Naive thymus-derived CD4-positive, alpha-beta T cell (primary cell): Measurements from ENCODE around the gene GPS1. TPM values are rescaled to one million over a fixed set of nuclear protein-coding genes. Genes with fewer than 3 reads are reported as not detected.

Source experiments
- ATAC-seq: fragments of 150-1000 bp; cut with Tn5 transposase; 2 replicates; pipeline ENCODE4 v1.10.0; 2021; ENCODE audit warnings: mild to moderate bottlenecking, moderate library complexity
- CTCF ChIA-PET: fragments of 350-600 bp; sonication (Branson Sonifier 250); formaldehyde crosslinking; loops from one replicate; lab custom pipeline; 2021; ENCODE audit warnings: antibody characterized with exemption; lab: Charles Lee
- POLR2A ChIA-PET: fragments of 350-600 bp; sonication (Branson Sonifier 250); formaldehyde crosslinking; loops from one replicate; lab custom pipeline; 2021; ENCODE audit warnings: antibody characterized with exemption, inconsistent platforms; lab: Charles Lee
- DNase-seq, 9 donors: peaks; one replicate each; pipeline versions ENCODE4 v3.0.0 to v3.0.0-alpha.2; 2020 to 2022; ENCODE audit warnings: mixed read lengths in 1 of 9
- H3K27ac ChIP-seq: one replicate; pipeline ENCODE4 v1.7.0; 2013; ENCODE audit warnings: mild to moderate bottlenecking, low read depth, low read length, moderate library complexity
- H3K27me3 ChIP-seq, 2 donors: one replicate each; pipeline ENCODE4 v1.7.0; 2013; ENCODE audit warnings: low read length in 2 of 2, mild to moderate bottlenecking in 2 of 2, moderate library complexity in 2 of 2; ENCODE audit not compliant: control insufficient read depth in 2 of 2, insufficient read depth in 2 of 2
- H3K36me3 ChIP-seq, 3 experiments: 1 replicate in 2 of 3; 2 replicates in 1 of 3; pipeline ENCODE4 v1.7.0; 2013; ENCODE audit warnings: low read length in 3 of 3, mild to moderate bottlenecking in 3 of 3, moderate library complexity in 1 of 3; ENCODE audit not compliant: insufficient read depth in 3 of 3, control insufficient read depth in 2 of 3
- H3K4me1 ChIP-seq, 2 donors: one replicate each; pipeline ENCODE4 v1.7.0; 2013; ENCODE audit warnings: low read length in 2 of 2, mild to moderate bottlenecking in 2 of 2, moderate library complexity in 1 of 2; ENCODE audit not compliant: control insufficient read depth in 2 of 2, insufficient read depth in 2 of 2
- H3K4me3 ChIP-seq: 2 replicates; pipeline ENCODE4 v1.7.0; 2013; ENCODE audit warnings: mild to moderate bottlenecking, low read length
- H3K9me3 ChIP-seq, 3 experiments: 1 replicate in 2 of 3; 2 replicates in 1 of 3; pipeline ENCODE4 v1.7.0; 2013; ENCODE audit warnings: low read length in 3 of 3; ENCODE audit not compliant: control insufficient read depth in 2 of 3
- H3K27ac Mint-ChIP-seq, 9 donors: one replicate each; pipeline ENCODE4 v1.8.0; 2020 to 2022; ENCODE audit warnings: mixed read lengths in 9 of 9, mild to moderate bottlenecking in 8 of 9, moderate library complexity in 5 of 9, inconsistent platforms in 2 of 9
- H3K27me3 Mint-ChIP-seq, 5 donors: one replicate each; pipeline ENCODE4 v1.8.0; 2021 to 2022; ENCODE audit warnings: mixed read lengths in 5 of 5, mild to moderate bottlenecking in 1 of 5
- H3K36me3 Mint-ChIP-seq, 5 donors: one replicate each; pipeline ENCODE4 v1.8.0; 2020 to 2022; ENCODE audit warnings: mixed read lengths in 5 of 5, mild to moderate bottlenecking in 3 of 5, inconsistent platforms in 1 of 5
- H3K4me1 Mint-ChIP-seq, 7 donors: one replicate each; pipeline ENCODE4 v1.8.0; 2020 to 2022; ENCODE audit warnings: mixed read lengths in 7 of 7, mild to moderate bottlenecking in 3 of 7, inconsistent platforms in 1 of 7
- H3K4me3 Mint-ChIP-seq, 10 donors: one replicate each; pipeline ENCODE4 v1.8.0; 2020 to 2022; ENCODE audit warnings: mild to moderate bottlenecking in 10 of 10, mixed read lengths in 10 of 10, moderate library complexity in 6 of 10, inconsistent platforms in 2 of 10
- H3K9me3 Mint-ChIP-seq, 11 donors: one replicate each; pipeline ENCODE4 v1.8.0; 2020 to 2022; ENCODE audit warnings: mixed read lengths in 11 of 11, mild to moderate bottlenecking in 4 of 11, inconsistent platforms in 1 of 11, moderate library complexity in 1 of 11
- intact Hi-C, 2 donors: fragments of 100-400 bp; cut with micrococcal nuclease; formaldehyde crosslinking; loops; one replicate each; pipeline ENCODE4 v1.15.1; 2023
- polyA plus RNA-seq, 2 donors: library from polyadenylated mRNA; unstranded; fragments of 300-500 nt; fragmentation: Illumina TruSeq; gene quantifications; one replicate each; pipeline ENCODE4 v1.2.3, GENCODE V29; 2021
- total RNA-seq, 6 experiments: library from RNA in 5 of 6; stranded (reverse) in 5 of 6; gene quantifications; 1 replicate in 5 of 6; 2 replicates in 1 of 6; pipeline ENCODE4 v1.2.3 and lab custom pipeline; 2021 to 2026

The GPS1 gene
- total and polyA plus RNA-seq, 7 experiments from 2014 or later = 68.3 to 124 (median 82.6) TPM

GRCh38 chr17:82049521-82049971, 2.2 kb upstream of the GPS1 start:
- ATAC-seq (no peak), DNase-seq (no peak)
- Histone ChIP-seq H3K27me3 (no peaks in the 10 kb centered on the region), H3K9me3 (no peaks in the 10 kb centered on the region), H3K4me3 (no peak overlapping the region), H3K36me3 (peaks cover 0 to 49% (median 3%) of the 10 kb centered on the region in 3 experiments), H3K27ac (no peak overlapping the region), H3K4me1 (peaks cover 18 to 31% of the 10 kb centered on the region in 2 donors)
- Mint-ChIP-seq H3K27ac (peak overlapping the region in 1 of 9 donors; percentile 62), H3K4me1 (peaks cover 5 to 28% (median 13%) of the 10 kb centered on the region in 7 donors), H3K9me3 (no peaks in the 10 kb centered on the region), H3K36me3 (peaks cover 0 to 9% (median 2%) of the 10 kb centered on the region in 5 donors), H3K27me3 (no peaks in the 10 kb centered on the region), H3K4me3 (peak overlapping the region in 2 of 10 donors; percentile 85 to 92)
- CTCF ChIA-PET = no interaction called here
- POLR2A ChIA-PET = interaction anchor here (7.7 kb wide), 1 partner anchor 16 kb away, joined by 54 read pairs; the partner anchor contains the start of gene DUS1L
- intact Hi-C loops = no loop called here

DNA sequence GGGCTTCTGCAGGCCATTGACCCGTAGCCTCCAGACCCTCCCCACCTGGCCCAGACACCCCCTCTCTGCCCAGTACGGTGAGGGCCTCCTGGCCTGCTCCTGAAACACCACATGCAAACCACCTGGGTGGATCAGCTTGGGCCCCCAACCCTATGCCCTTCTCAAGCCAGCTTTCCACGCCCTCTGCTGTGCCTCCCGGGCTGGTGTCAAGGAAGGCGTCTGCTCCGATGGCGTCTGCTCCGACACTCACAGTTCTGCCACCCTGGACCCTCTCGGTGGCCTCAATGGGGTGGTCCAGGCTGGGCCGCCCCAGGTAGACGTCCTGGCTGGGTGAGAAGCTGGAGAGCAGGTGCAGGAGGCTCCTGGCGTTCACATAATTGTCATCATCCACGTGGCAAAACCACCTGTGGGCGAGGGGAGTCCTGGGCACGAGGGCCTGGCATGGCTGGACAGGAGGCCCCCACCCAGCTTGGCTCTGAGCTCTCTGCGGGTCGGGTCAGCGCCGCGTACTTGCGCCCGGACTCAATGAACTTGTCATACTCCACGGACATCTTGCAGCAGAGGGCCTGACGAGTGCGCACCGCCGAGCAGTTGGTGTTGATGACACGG, 1.4 kb upstream of the GPS1 start:
- Histone ChIP-seq H3K4me3 (no peak overlapping the region), H3K4me1 (peaks cover 18 to 31% of the 10 kb centered on the region in 2 donors), H3K9me3 (no peaks in the 10 kb centered on the region), H3K27me3 (no peaks in the 10 kb centered on the region), H3K36me3 (peaks cover 0 to 56% (median 3%) of the 10 kb centered on the region in 3 experiments), H3K27ac (no peak overlapping the region)
- Mint-ChIP-seq H3K9me3 (no peaks in the 10 kb centered on the region), H3K27me3 (no peaks in the 10 kb centered on the region), H3K27ac (peak overlapping the region in 8 of 9 donors; percentile 19 to 91 (median 71)), H3K4me3 (peak overlapping the region; percentile 60 to 92 (median 86)), H3K4me1 (peaks cover 5 to 28% (median 13%) of the 10 kb centered on the region in 7 donors), H3K36me3 (peaks cover 0 to 9% (median 2%) of the 10 kb centered on the region in 5 donors)
- ChIA-PET POLR2A (interaction anchor here (1.1 to 7.7 kb wide), 2 partner anchors 15 to 77 kb away, joined by 3 to 54 read pairs; partner anchors contain the start of gene DUS1L), CTCF (interaction anchor here (1.2 kb wide), 1 partner anchor 12 kb away, joined by 6 read pairs; the partner anchor contains the start of gene DCXR)
- intact Hi-C loops = no loop called here
- ATAC-seq (no peak), DNase-seq (no peak)

DNA sequence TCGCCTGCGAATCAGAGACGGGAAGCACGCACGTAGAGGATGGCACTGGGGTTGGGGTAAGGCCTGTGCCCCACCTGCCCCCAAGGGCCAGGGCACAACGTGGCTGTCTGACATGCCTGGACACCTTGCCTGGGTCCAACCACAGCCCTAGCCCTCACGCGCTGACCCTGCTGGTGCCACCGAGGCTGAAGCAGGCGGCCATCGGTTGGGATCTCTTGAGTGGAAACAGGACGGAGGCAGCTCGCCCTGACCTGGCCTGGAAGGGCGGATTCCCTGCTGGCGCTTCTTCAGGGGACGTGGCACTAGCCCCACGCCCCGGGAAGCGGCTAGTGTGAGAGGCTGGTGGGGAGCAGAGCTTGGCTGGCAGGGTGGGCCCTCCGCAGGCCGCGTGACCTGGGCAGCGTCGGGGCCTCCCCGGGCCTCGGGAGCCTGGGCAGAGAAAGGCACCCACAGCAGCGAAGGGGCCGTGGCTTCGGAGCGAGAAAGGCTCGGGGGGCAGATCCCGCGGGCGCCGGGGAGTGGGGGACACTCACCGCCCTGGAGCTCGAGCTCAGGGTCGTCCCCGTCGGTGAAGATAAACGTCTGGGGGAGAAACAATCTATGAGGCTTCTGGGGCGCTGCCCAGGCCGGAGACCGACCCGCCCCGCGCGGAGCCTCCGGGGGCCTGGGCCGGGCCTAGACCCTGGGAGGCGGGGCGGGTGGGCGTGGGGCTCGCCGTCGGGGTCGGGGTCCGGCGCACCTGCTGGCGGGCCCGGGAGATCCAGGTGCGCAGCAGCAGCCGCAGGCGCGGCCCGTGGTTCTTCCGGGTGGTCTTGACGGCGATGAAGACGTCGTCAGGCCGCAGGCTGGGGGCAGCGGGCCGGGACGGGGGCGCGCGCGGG, 697 bp upstream of the GPS1 start:
- POLR2A ChIA-PET = interaction anchor here (1.0 to 7.7 kb wide), 3 partner anchors 14 to 76 kb away, joined by 3 to 54 read pairs (median 3); partner anchors contain the start of gene DUS1L
- Histone ChIP-seq H3K36me3 (peaks cover 0 to 64% (median 6%) of the 10 kb centered on the region in 3 experiments), H3K4me1 (peaks cover 18 to 31% of the 10 kb centered on the region in 2 donors), H3K27me3 (no peaks in the 10 kb centered on the region), H3K9me3 (no peaks in the 10 kb centered on the region), H3K27ac (peak overlapping the region; percentile 64), H3K4me3 (peak overlapping the region; percentile 39)
- CTCF ChIA-PET = interaction anchor here (1.2 kb wide), 1 partner anchor 13 kb away, joined by 6 read pairs; the partner anchor contains the start of gene DCXR
- Mint-ChIP-seq H3K4me3 (peak overlapping the region; percentile 60 to 92 (median 86)), H3K9me3 (no peaks in the 10 kb centered on the region), H3K4me1 (peaks cover 5 to 28% (median 13%) of the 10 kb centered on the region in 7 donors), H3K27me3 (no peaks in the 10 kb centered on the region), H3K36me3 (peaks cover 0 to 9% (median 2%) of the 10 kb centered on the region in 5 donors), H3K27ac (peak overlapping the region in 8 of 9 donors; percentile 51 to 91 (median 76))
- ATAC-seq (peak; percentile 28), DNase-seq (no peak)
- intact Hi-C loops = loop anchor here (1.0 kb wide), 4 partner anchors 14 to 47 kb away; partner anchors contain the start of genes DCXR (in 2 of the 2), DUS1L (in 1 of the 2), FASN (in 1 of the 2) and LRRC45 (in 1 of the 2)

GRCh38 chr17:82052638-82053059, 951 bp downstream of the GPS1 start:
- no peaks in the 10 kb centered on the region for H3K27me3 ChIP-seq
- peak overlapping the region; percentile 74 for H3K4me3 ChIP-seq
- H3K36me3 ChIP-seq = peaks cover 0 to 67% (median 10%) of the 10 kb centered on the region in 3 experiments
- CTCF ChIA-PET = interaction anchor here (0.6 kb wide), 1 partner anchor 67 kb away, joined by 9 read pairs; no protein-coding TSS in a partner anchor
- Mint-ChIP-seq H3K27ac (peak overlapping the region in 4 of 9 donors; percentile 29 to 81 (median 56)), H3K4me1 (peaks cover 1 to 28% (median 12%) of the 10 kb centered on the region in 7 donors), H3K4me3 (peak overlapping the region; percentile 60 to 85 (median 74)), H3K27me3 (no peaks in the 10 kb centered on the region), H3K36me3 (peaks cover 0 to 2% (median 0%) of the 10 kb centered on the region in 5 donors), H3K9me3 (no peaks in the 10 kb centered on the region)
- no peak for DNase-seq
- H3K4me1 ChIP-seq = peaks cover 18 to 31% of the 10 kb centered on the region in 2 donors
- no peaks in the 10 kb centered on the region for H3K9me3 ChIP-seq
- ATAC-seq = no peak
- intact Hi-C loops = no loop called here
- POLR2A ChIA-PET = interaction anchor here (0.6 to 7.7 kb wide), 7 partner anchors 7 to 53 kb away, joined by 3 to 54 read pairs (median 4); partner anchors contain the start of genes DCXR and DUS1L
- H3K27ac ChIP-seq = peak overlapping the region; percentile 72

- intact Hi-C loops = no loop called here
- peak overlapping the region; percentile 60 to 85 (median 74) for H3K4me3 Mint-ChIP-seq
- CTCF ChIA-PET = no interaction called here
- no peaks in the 10 kb centered on the region for H3K27me3 ChIP-seq
- H3K36me3 Mint-ChIP-seq = peaks cover 0 to 5% (median 0%) of the 10 kb centered on the region in 5 donors
- ATAC-seq (no peak), DNase-seq (no peak)
- POLR2A ChIA-PET = interaction anchor here (0.7 to 7.7 kb wide), 5 partner anchors 9 to 46 kb away, joined by 4 to 54 read pairs (median 5); partner anchors contain the start of genes DCXR and DUS1L
- no peaks in the 10 kb centered on the region for H3K9me3 ChIP-seq
- H3K27ac Mint-ChIP-seq = peak overlapping the region in 6 of 9 donors; percentile 21 to 72 (median 59)
- no peaks in the 10 kb centered on the region for H3K9me3 Mint-ChIP-seq
- H3K27ac ChIP-seq = peak overlapping the region; percentile 72
- peaks cover 18 to 31% of the 10 kb centered on the region in 2 donors for H3K4me1 ChIP-seq
- H3K4me3 ChIP-seq = peak overlapping the region; percentile 74
- peaks cover 0 to 28% (median 12%) of the 10 kb centered on the region in 7 donors for H3K4me1 Mint-ChIP-seq
- peaks cover 0 to 67% (median 14%) of the 10 kb centered on the region in 3 experiments for H3K36me3 ChIP-seq
- H3K27me3 Mint-ChIP-seq = no peaks in the 10 kb centered on the region
Measured at GRCh38 chr17:82053130-82053529, 1.4 kb downstream of the GPS1 start.
